Measurements from ENCODE around the gene PTOV1.

- TF ChIP-seq YY1 (IDR thresholded peaks at IDR 0.05; ENCODE audit: insufficient read depth, insufficient read length) (no peak), ZNF274 (IDR thresholded peaks at IDR 0.05; ENCODE audit: low read depth, low read length) (no peak)
Observed at GRCh38 chr19:49857061-49857837, 6.3 kb downstream of the PTOV1 start.

All from NT2/D1 (cell line).